Ishikawa (cell line): ENCODE results near the gene TUBGCP6.

ENCODE experiments used
- CEBPB ChIP-seq: IDR thresholded peaks from 2 replicates; pipeline ENCODE4 v1.6.1; 2012
- CREB1 ChIP-seq: IDR thresholded peaks from 2 replicates; pipeline ENCODE4 v1.6.1; 2012; ENCODE audit warnings: low read depth
- EGR1 ChIP-seq: IDR thresholded peaks from 2 replicates; pipeline ENCODE4 v1.6.1; 2012
- EP300 ChIP-seq: IDR thresholded peaks from 2 replicates; pipeline ENCODE4 v1.6.1; 2012; ENCODE audit warnings: borderline replicate concordance
- FOXM1 ChIP-seq: IDR thresholded peaks from 2 replicates; pipeline ENCODE4 v1.6.1; 2012; ENCODE audit warnings: low read depth, borderline replicate concordance
- NFIC ChIP-seq: IDR thresholded peaks from 2 replicates; pipeline ENCODE4 v1.6.1; 2012
- RAD21 ChIP-seq: IDR thresholded peaks from 2 replicates; pipeline ENCODE4 v1.6.1; 2012; ENCODE audit warnings: low read depth
- TAF1 ChIP-seq: IDR thresholded peaks from 2 replicates; pipeline ENCODE4 v1.6.1; 2012; ENCODE audit warnings: low read depth, mild to moderate bottlenecking
- TCF12 ChIP-seq: IDR thresholded peaks from 2 replicates; pipeline ENCODE4 v1.6.1; 2012; ENCODE audit warnings: low read depth
- TEAD4 ChIP-seq: IDR thresholded peaks from 2 replicates; pipeline ENCODE4 v1.6.1; 2012
- USF1 ChIP-seq: IDR thresholded peaks from 2 replicates; pipeline ENCODE4 v1.6.1; 2012
- YY1 ChIP-seq: IDR thresholded peaks from 2 replicates; pipeline ENCODE4 v1.6.1; 2012; ENCODE audit warnings: low read depth
- ZBTB7A ChIP-seq: IDR thresholded peaks from 2 replicates; pipeline ENCODE4 v1.6.1; 2012; ENCODE audit warnings: low read depth
- TF ChIP-seq, protein P1 (sequence below): IDR thresholded peaks from 2 replicates; pipeline ENCODE4 v1.6.1; 2012; ENCODE audit warnings: low read depth, mild to moderate bottlenecking
- TF ChIP-seq, protein P2 (sequence below): IDR thresholded peaks from 2 replicates; pipeline ENCODE4 v1.6.1; 2012

Gene TUBGCP6

DNA sequence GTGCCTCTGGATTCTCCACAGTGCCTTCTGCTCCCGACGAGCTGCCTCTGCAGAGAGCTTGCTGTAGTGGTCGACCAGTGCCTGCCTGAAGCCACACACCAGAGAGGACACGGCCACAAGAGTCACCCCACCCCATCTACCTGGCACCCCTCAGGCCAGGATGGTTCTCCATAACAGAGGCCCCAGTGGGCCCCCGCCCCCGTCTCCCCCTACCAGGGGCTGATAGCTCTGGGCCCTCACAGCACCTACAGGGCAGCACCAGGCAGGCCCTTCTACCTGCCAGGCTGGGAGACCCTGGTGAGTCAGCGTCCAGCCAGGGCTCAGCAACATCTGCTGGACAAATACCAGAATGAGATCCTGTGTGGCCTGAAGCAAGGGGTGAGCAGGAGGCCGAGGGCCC is 22.3 kb downstream of the TUBGCP6 start:
- no peak for TF ChIP-seq EP300
- TF ChIP-seq TAF1, result no peak

DNA sequence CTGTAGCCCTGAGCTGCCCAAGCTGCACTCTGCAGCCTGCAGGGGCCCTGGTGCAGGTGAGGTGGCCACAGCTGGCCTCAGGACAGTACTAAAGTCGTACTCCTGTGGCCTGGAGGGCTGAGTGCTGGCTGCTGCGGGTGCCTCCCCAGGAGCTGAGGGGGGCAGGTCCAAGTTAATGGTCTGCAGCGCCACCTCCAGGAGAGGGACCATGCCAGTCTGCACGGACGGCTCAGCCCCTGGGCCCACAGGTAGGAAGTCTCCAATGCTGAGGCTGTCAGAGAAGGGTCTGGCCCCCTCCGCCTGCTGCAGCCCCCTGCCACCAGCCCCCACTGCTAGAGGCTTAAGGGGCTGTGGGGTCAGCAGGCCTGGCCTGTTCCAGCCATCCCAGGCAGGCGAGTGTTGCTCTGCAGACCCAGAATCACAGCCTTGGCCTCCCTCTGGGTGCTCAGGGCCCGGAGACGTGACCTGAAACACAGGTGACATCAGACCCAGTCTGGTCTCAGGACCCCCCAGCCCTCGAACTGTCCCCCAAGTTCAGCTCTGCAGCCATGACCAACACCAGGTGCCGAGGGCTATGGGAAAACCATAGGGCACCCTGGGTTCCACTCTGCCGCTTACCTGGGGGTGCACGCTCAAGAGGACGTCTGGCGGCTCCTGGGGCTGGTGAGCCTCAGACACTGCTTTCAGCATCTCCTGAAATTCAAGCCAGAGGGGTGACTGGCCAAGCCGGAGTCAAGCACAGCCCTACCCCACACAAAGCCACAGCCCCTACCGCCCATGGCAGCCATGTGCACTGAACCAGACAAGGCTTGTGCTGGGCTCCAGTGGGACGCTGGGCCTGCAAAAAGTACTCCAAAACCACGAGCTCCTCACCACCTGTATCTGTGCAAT is 23.2 kb downstream of the TUBGCP6 start:
- no peak for TF ChIP-seq YY1
- TF ChIP-seq EP300, result no peak
- TF ChIP-seq EGR1, result no peak
- no peak for TF ChIP-seq USF1
- TF ChIP-seq, protein P1, sequence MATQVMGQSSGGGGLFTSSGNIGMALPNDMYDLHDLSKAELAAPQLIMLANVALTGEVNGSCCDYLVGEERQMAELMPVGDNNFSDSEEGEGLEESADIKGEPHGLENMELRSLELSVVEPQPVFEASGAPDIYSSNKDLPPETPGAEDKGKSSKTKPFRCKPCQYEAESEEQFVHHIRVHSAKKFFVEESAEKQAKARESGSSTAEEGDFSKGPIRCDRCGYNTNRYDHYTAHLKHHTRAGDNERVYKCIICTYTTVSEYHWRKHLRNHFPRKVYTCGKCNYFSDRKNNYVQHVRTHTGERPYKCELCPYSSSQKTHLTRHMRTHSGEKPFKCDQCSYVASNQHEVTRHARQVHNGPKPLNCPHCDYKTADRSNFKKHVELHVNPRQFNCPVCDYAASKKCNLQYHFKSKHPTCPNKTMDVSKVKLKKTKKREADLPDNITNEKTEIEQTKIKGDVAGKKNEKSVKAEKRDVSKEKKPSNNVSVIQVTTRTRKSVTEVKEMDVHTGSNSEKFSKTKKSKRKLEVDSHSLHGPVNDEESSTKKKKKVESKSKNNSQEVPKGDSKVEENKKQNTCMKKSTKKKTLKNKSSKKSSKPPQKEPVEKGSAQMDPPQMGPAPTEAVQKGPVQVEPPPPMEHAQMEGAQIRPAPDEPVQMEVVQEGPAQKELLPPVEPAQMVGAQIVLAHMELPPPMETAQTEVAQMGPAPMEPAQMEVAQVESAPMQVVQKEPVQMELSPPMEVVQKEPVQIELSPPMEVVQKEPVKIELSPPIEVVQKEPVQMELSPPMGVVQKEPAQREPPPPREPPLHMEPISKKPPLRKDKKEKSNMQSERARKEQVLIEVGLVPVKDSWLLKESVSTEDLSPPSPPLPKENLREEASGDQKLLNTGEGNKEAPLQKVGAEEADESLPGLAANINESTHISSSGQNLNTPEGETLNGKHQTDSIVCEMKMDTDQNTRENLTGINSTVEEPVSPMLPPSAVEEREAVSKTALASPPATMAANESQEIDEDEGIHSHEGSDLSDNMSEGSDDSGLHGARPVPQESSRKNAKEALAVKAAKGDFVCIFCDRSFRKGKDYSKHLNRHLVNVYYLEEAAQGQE, result no peak
- TF ChIP-seq NFIC, result no peak

GRCh38 chr22:50220603-50221409 is 24.0 kb downstream of the TUBGCP6 start:
- TF ChIP-seq YY1 (no peak), CEBPB (no peak), ZBTB7A (no peak), RAD21 (no peak), TAF1 (no peak), EGR1 (no peak), USF1 (no peak), TEAD4 (no peak), CREB1 (no peak)
- TF ChIP-seq, protein P1, result no peak

GRCh38 chr22:50219800-50220602 is 24.8 kb downstream of the TUBGCP6 start:
- TF ChIP-seq TAF1, result no peak
- TF ChIP-seq EGR1, result no peak
- TF ChIP-seq, protein P1, result no peak
- no peak for TF ChIP-seq TEAD4

- TF ChIP-seq, protein P1, result no peak
- TF ChIP-seq, protein P2, sequence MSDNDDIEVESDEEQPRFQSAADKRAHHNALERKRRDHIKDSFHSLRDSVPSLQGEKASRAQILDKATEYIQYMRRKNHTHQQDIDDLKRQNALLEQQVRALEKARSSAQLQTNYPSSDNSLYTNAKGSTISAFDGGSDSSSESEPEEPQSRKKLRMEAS, result peak; percentile 98
- TF ChIP-seq YY1 (no peak), RAD21 (no peak), CREB1 (no peak), TCF12 (peak; percentile 84), EGR1 (no peak), TAF1 (no peak), NFIC (peak; percentile 93), EP300 (no peak; the same call in 1 of the 2 replicates), FOXM1 (no peak), USF1 (peak; percentile 96), CEBPB (no peak), ZBTB7A (no peak), TEAD4 (peak; percentile 30; the same call in 1 of the 2 replicates)
These were observed 25.7 kb downstream of the TUBGCP6 start for GRCh38 chr22:50218996-50219727.
